Activated CD8-positive, alpha-beta T cell treated with anti-CD3 and anti-CD28 coated beads for 36 hours (primary cell): ENCODE data around the gene KCNS3. TPM values are rescaled to one million over a fixed set of nuclear protein-coding genes. Genes with fewer than 3 reads are reported as not detected.

Experiments used
- ATAC-seq: fragments of 200-7000 bp; cut with Tn5 transposase; one replicate; pipeline ENCODE4 v1.10.0; 2021; ENCODE audit warnings: mild to moderate bottlenecking, moderate library complexity
- CTCF ChIA-PET: fragments of 350-600 bp; sonication (Branson Sonifier 250); formaldehyde crosslinking; loops from one replicate; lab custom pipeline; 2021; ENCODE audit warnings: antibody characterized with exemption; lab: Charles Lee
- POLR2A ChIA-PET: fragments of 350-600 bp; sonication (Branson Sonifier 250); formaldehyde crosslinking; loops from one replicate; lab custom pipeline; 2021; ENCODE audit warnings: antibody characterized with exemption; lab: Charles Lee
- DNase-seq: peaks from one replicate; pipeline ENCODE4 v3.0.0-alpha.2; 2020
- H3K27ac Mint-ChIP-seq: one replicate; pipeline ENCODE4 v1.8.0; 2021; ENCODE audit warnings: mild to moderate bottlenecking, mixed read lengths
- H3K27me3 Mint-ChIP-seq: one replicate; pipeline ENCODE4 v1.8.0; 2021; ENCODE audit warnings: mixed read lengths
- H3K36me3 Mint-ChIP-seq: one replicate; pipeline ENCODE4 v1.8.0; 2021; ENCODE audit warnings: low read depth, mixed read lengths
- H3K4me1 Mint-ChIP-seq: one replicate; pipeline ENCODE4 v1.8.0; 2021; ENCODE audit warnings: low read depth, mixed read lengths
- H3K4me3 Mint-ChIP-seq: one replicate; pipeline ENCODE4 v1.8.0; 2021; ENCODE audit warnings: mild to moderate bottlenecking, moderate library complexity, mixed read lengths
- H3K9me3 Mint-ChIP-seq: one replicate; pipeline ENCODE4 v1.8.0; 2021; ENCODE audit warnings: mixed read lengths
- CTCF ChIP-seq: fragments of 200-600 bp; IDR thresholded peaks from one replicate; pipeline ENCODE4 v1.8.0; 2022; ENCODE audit warnings: antibody characterized with exemption, mild to moderate bottlenecking
- intact Hi-C: fragments of 100-400 bp; cut with micrococcal nuclease; formaldehyde crosslinking; loops from one replicate; pipeline ENCODE4 v1.10.0; 2022
- total RNA-seq, 2 experiments: library from RNA; stranded (reverse); gene quantifications; one replicate each; pipeline ENCODE4 v1.2.3, GENCODE V29; 2021

KCNS3 gene
- total RNA-seq, 2 experiments from 2014 or later = not detected

DNA sequence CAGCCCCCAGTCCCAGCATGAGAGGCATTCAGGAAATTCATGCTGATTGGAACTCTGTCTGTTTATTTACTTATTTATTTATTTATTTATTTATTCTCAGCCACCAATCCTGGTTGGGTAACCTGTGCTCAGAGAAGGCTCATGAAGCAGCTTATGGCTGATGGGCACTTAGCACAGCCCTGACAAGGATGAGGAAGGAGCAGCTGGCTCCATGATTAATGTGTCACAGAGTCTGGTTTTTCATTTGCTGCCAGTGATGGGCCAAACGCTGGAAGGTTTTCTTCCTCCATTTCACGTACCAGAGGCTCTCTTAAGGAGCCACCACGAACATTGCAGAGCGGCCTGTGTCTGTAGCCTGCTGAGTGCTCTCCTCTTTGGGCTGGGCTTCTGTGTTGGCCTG lies 28.3 kb upstream of the KCNS3 start:
- Mint-ChIP-seq H3K27me3 (peaks cover 2% of the 10 kb centered on the region), H3K9me3 (no peaks in the 10 kb centered on the region), H3K4me1 (no peaks in the 10 kb centered on the region), H3K36me3 (no peaks in the 10 kb centered on the region), H3K4me3 (no peak overlapping the region), H3K27ac (no peak overlapping the region)
- ATAC-seq = no peak
- intact Hi-C loops = loop anchor here (10.0 kb wide), 2 partner anchors 305 to 525 kb away; no protein-coding TSS in a partner anchor
- DNase-seq = no peak
- CTCF ChIA-PET = interaction anchor here (0.8 kb wide), 1 partner anchor 328 kb away, joined by 3 read pairs; no protein-coding TSS in a partner anchor
- no peak for TF ChIP-seq CTCF
- POLR2A ChIA-PET = interaction anchor here (0.6 kb wide), 1 partner anchor 238 kb away, joined by 3 read pairs; no protein-coding TSS in a partner anchor

DNA sequence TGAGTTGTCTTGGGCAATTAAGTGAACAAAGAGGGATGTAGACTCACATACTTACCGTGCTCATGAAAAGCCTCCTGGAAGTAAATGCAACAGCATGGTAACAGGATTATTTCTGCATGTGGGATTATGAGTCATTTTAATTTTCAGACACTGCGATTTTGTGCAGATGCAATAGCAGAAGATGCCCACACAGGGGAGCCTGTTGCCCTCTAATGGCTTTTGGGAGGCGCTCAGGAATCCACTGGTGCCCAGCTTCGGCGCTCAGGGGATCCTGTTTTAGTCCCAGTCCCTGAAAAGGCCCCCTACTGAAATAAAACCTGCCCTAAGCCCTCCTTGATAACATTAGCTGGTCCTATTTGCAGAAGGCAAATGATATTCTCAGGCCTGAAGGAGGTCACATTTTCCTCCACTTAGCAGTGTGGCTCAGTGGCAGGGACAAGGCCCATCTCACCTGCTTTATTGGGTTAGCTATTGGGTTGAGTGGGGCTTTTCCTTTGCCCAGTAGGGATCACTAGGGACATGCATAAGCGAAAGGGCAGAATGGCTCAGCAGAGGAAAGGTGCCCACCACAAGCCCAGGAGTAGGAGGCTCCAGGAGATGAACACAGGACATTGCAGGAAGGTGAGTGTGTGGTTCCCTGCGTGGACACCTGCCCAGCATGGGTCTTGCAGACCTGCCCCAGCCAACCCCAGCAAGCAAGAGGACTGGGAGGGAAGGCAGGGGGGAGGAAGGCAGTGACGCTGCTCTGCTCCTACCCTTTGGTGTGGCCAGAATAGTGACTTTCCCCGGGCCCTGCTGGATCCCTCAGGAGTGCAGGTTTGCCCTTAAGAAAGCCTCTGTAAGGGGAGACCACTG lies 26.5 kb upstream of the KCNS3 start:
- Mint-ChIP-seq H3K9me3 (no peaks in the 10 kb centered on the region), H3K27me3 (peaks cover 7% of the 10 kb centered on the region), H3K27ac (no peak overlapping the region), H3K36me3 (no peaks in the 10 kb centered on the region), H3K4me3 (no peak overlapping the region), H3K4me1 (no peaks in the 10 kb centered on the region)
- POLR2A ChIA-PET = no interaction called here
- intact Hi-C loops = loop anchor here (10.0 kb wide), 2 partner anchors 303 to 523 kb away; no protein-coding TSS in a partner anchor
- DNase-seq = peak; percentile 43
- CTCF ChIA-PET = interaction anchor here (0.7 kb wide), 1 partner anchor 328 kb away, joined by 3 read pairs; no protein-coding TSS in a partner anchor
- ATAC-seq = peak; percentile 72
- TF ChIP-seq CTCF = peak; percentile 79

DNA sequence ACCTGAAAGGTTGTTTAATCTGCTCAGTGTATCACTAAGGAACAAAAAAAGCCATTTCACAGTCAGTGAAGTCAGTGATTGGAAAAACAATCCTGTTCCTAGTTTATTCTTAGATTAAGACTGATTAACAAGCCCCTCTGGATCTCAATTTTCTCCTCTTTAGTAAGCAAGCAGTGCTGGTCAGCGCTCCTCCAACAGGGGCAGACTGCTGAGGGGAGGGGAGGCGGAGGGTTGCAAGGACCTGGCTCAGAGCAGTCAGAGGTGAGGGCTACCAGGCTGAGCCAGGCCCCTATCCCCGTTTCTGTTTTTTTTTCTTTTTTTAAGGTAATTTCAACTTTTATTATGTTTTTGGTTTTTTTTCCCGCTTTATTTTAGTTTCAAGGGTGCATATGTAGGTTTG lies 24.7 kb upstream of the KCNS3 start:
- intact Hi-C loops = loop anchor here (10.0 kb wide), 2 partner anchors 301 to 521 kb away; no protein-coding TSS in a partner anchor
- no peak for DNase-seq
- CTCF ChIA-PET = no interaction called here

GRCh38 chr2:17857021-17857420 lies 21.4 kb upstream of the KCNS3 start:
- TF ChIP-seq CTCF = no peak
- H3K4me3 Mint-ChIP-seq = no peak overlapping the region
- no peak for ATAC-seq
- H3K36me3 Mint-ChIP-seq = no peaks in the 10 kb centered on the region
- H3K27me3 Mint-ChIP-seq = peaks cover 34% of the 10 kb centered on the region
- H3K27ac Mint-ChIP-seq = no peak overlapping the region
- no peaks in the 10 kb centered on the region for H3K4me1 Mint-ChIP-seq
- DNase-seq = no peak
- H3K9me3 Mint-ChIP-seq = no peaks in the 10 kb centered on the region
- intact Hi-C loops = loop anchor here (10.0 kb wide), 2 partner anchors 298 to 518 kb away; no protein-coding TSS in a partner anchor
- ChIA-PET POLR2A (no interaction called here), CTCF (interaction anchor here (1.5 kb wide), 1 partner anchor 10 kb away, joined by 3 read pairs; no protein-coding TSS in a partner anchor)

More for the DNA sequence above, 24.7 kb upstream of the KCNS3 start:
- no peak overlapping the region for H3K4me3 Mint-ChIP-seq
- no peak for ATAC-seq
- H3K27me3 Mint-ChIP-seq = peaks cover 14% of the 10 kb centered on the region
- no peaks in the 10 kb centered on the region for H3K36me3 Mint-ChIP-seq
- POLR2A ChIA-PET = no interaction called here
- TF ChIP-seq CTCF = no peak
- H3K9me3 Mint-ChIP-seq = no peaks in the 10 kb centered on the region
- H3K4me1 Mint-ChIP-seq = no peaks in the 10 kb centered on the region
- no peak overlapping the region for H3K27ac Mint-ChIP-seq

GRCh38 chr2:17858064-17858463 lies 20.4 kb upstream of the KCNS3 start:
- H3K4me3 Mint-ChIP-seq = no peak overlapping the region
- H3K27ac Mint-ChIP-seq = no peak overlapping the region
- no peaks in the 10 kb centered on the region for H3K4me1 Mint-ChIP-seq
- peaks cover 34% of the 10 kb centered on the region for H3K27me3 Mint-ChIP-seq
- intact Hi-C loops = loop anchor here (10.0 kb wide), 2 partner anchors 297 to 517 kb away; no protein-coding TSS in a partner anchor
- ATAC-seq (no peak), DNase-seq (no peak)
- POLR2A ChIA-PET = no interaction called here
- no peak for TF ChIP-seq CTCF
- CTCF ChIA-PET = no interaction called here
- no peaks in the 10 kb centered on the region for H3K9me3 Mint-ChIP-seq
- no peaks in the 10 kb centered on the region for H3K36me3 Mint-ChIP-seq
